Fibroblast of lung (primary cell): Measurements from ENCODE around the gene SLC39A1. TPM values are rescaled to one million over a fixed set of nuclear protein-coding genes. Genes with fewer than 3 reads are reported as not detected.

Source experiments
- DNase-seq, 2 donors: peaks; one replicate each; pipeline versions ENCODE4 v3.0.0 to v3.0.0-alpha.2; 2010; ENCODE audit warnings: low read depth in 2 of 2
- H2AFZ ChIP-seq: 2 replicates; pipeline ENCODE4 v1.5.1; 2012; ENCODE audit warnings: low read length, control low read depth, inconsistent platforms
- H3K27ac ChIP-seq: 2 replicates; pipeline ENCODE4 v1.5.1; 2011; ENCODE audit warnings: low read length, control low read depth; ENCODE audit not compliant: insufficient read depth
- H3K27me3 ChIP-seq: 2 replicates; pipeline ENCODE4 v1.5.1; 2011; ENCODE audit warnings: mild to moderate bottlenecking, low read length; ENCODE audit not compliant: control insufficient read depth, insufficient read depth
- H3K36me3 ChIP-seq: 2 replicates; pipeline ENCODE4 v1.5.1; 2011; ENCODE audit warnings: low read length; ENCODE audit not compliant: control insufficient read depth, insufficient read depth
- H3K4me1 ChIP-seq: 2 replicates; pipeline ENCODE4 v1.5.1; 2011; ENCODE audit warnings: low read length; ENCODE audit not compliant: control insufficient read depth, insufficient read depth; ENCODE audit errors: extremely low read depth
- H3K4me2 ChIP-seq: 2 replicates; pipeline ENCODE4 v1.5.1; 2011; ENCODE audit warnings: low read length, control low read depth; ENCODE audit not compliant: insufficient read depth; ENCODE audit errors: extremely low read depth
- H3K4me3 ChIP-seq, 4 experiments: fragments of 200-600 bp in 1 of 4; sonication (generic) in 1 of 4; replicated peaks in 1 of 4; 2 replicates each; pipeline ENCODE4 v1.5.1; 2011 to 2016; ENCODE audit warnings: low read length in 4 of 4, low read depth in 3 of 4, mild to moderate bottlenecking in 3 of 4, control low read depth in 2 of 4, inconsistent platforms in 1 of 4, mixed read lengths in 1 of 4; ENCODE audit not compliant: insufficient read depth in 1 of 4; ENCODE audit errors: control extremely low read depth in 1 of 4
- H3K79me2 ChIP-seq: 2 replicates; pipeline ENCODE4 v1.5.1; 2012; ENCODE audit warnings: mild to moderate bottlenecking, low read length, inconsistent platforms; ENCODE audit not compliant: control insufficient read depth, insufficient read depth
- H3K9ac ChIP-seq: 2 replicates; pipeline ENCODE4 v1.5.1; 2011; ENCODE audit warnings: mild to moderate bottlenecking, low read length, control low read depth; ENCODE audit not compliant: insufficient read depth
- H3K9me3 ChIP-seq: 2 replicates; pipeline ENCODE4 v1.5.1; 2012; ENCODE audit warnings: low read depth, low read length; ENCODE audit not compliant: control insufficient read depth, insufficient read depth
- H4K20me1 ChIP-seq: 2 replicates; pipeline ENCODE4 v1.5.1; 2011; ENCODE audit warnings: low read length; ENCODE audit not compliant: control insufficient read depth, insufficient read depth; ENCODE audit errors: extremely low read depth
- CTCF ChIP-seq, 2 donors: IDR thresholded peaks in 1 of 2; conservative IDR thresholded peaks in 1 of 2; 1 replicate in 1 of 2; 2 replicates in 1 of 2; pipeline ENCODE4 v1.5.1; 2011 to 2012; ENCODE audit warnings: low read length in 2 of 2, control low read depth in 1 of 2, inconsistent platforms in 1 of 2, low read depth in 1 of 2, mild to moderate bottlenecking in 1 of 2
- EZH2 ChIP-seq: IDR thresholded peaks from 2 replicates; pipeline ENCODE4 v1.5.1; 2012; ENCODE audit warnings: low read length, control low read depth, mild to moderate bottlenecking; ENCODE audit errors: missing control alignments
- polyA plus RNA-seq, 2 donors: library from polyadenylated mRNA; depleted of rRNA in 1 of 2; stranded (reverse) in 1 of 2; unstranded in 1 of 2; fragments of >200 nt; gene quantifications; 2 replicates each; pipeline ENCODE4 v1.2.1, GENCODE V29; 2011 to 2012; ENCODE audit warnings: missing spikeins in 1 of 2
- total RNA-seq: library from RNA; depleted of rRNA; stranded (reverse); fragments of >200 nt; gene quantifications from 2 replicates; pipeline ENCODE4 v1.2.1, GENCODE V29; 2014

SLC39A1 gene
- total and polyA plus RNA-seq, 2 donors (not counting 1 experiment from before 2014, with no cell fraction given) = 94.4 to 119 TPM

- H3K4me3 ChIP-seq = peak overlapping the region in 1 of 4 experiments; percentile 90
- no peaks in the 10 kb centered on the region for H3K9me3 ChIP-seq
- no peaks in the 10 kb centered on the region for H3K27me3 ChIP-seq
- no peaks in the 10 kb centered on the region for H3K79me2 ChIP-seq
- H3K4me2 ChIP-seq = no peak overlapping the region
- no peak overlapping the region for H3K9ac ChIP-seq
- H2AFZ ChIP-seq = no peak overlapping the region
- TF ChIP-seq CTCF (conservative IDR thresholded peaks at IDR 0.05 in 1 of 2, IDR thresholded peaks at IDR 0.05 in 1 of 2; ENCODE audit: low read depth in 1 of 2, low read length in 2 of 2) = no peak
- TF ChIP-seq EZH2 = no peak
- peaks cover 6% of the 10 kb centered on the region for H3K4me1 ChIP-seq
- H4K20me1 ChIP-seq = no peaks in the 10 kb centered on the region
- peaks cover 7% of the 10 kb centered on the region for H3K36me3 ChIP-seq
- DNase-seq = no peak
- H3K27ac ChIP-seq = no peak overlapping the region
Observed at GRCh38 chr1:153968972-153969371, 5.6 kb upstream of the SLC39A1 start.

GRCh38 chr1:153968408-153968807 is 5.1 kb upstream of the SLC39A1 start:
- no peaks in the 10 kb centered on the region for H3K27me3 ChIP-seq
- TF ChIP-seq EZH2 (no peak), CTCF (conservative IDR thresholded peaks at IDR 0.05 in 1 of 2, IDR thresholded peaks at IDR 0.05 in 1 of 2; ENCODE audit: low read depth in 1 of 2, low read length in 2 of 2) (no peak)
- no peak overlapping the region for H3K27ac ChIP-seq
- DNase-seq = no peak
- peak overlapping the region; percentile 69 for H2AFZ ChIP-seq
- no peaks in the 10 kb centered on the region for H3K79me2 ChIP-seq
- H3K36me3 ChIP-seq = peaks cover 2% of the 10 kb centered on the region
- no peaks in the 10 kb centered on the region for H3K9me3 ChIP-seq
- H4K20me1 ChIP-seq = no peaks in the 10 kb centered on the region
- H3K4me3 ChIP-seq = peak overlapping the region; percentile 62 to 90 (median 81)
- H3K9ac ChIP-seq = no peak overlapping the region
- H3K4me2 ChIP-seq = peak overlapping the region; percentile 99
- H3K4me1 ChIP-seq = peaks cover 9% of the 10 kb centered on the region

- no peaks in the 10 kb centered on the region for H4K20me1 ChIP-seq
- H3K4me3 ChIP-seq = peak overlapping the region; percentile 62 to 90 (median 81)
- H3K36me3 ChIP-seq = peaks cover 2% of the 10 kb centered on the region
- peaks cover 1% of the 10 kb centered on the region for H3K79me2 ChIP-seq
- TF ChIP-seq CTCF (conservative IDR thresholded peaks at IDR 0.05 in 1 of 2, IDR thresholded peaks at IDR 0.05 in 1 of 2; ENCODE audit: low read depth in 1 of 2, low read length in 2 of 2) (no peak), EZH2 (no peak)
- no peaks in the 10 kb centered on the region for H3K27me3 ChIP-seq
- H2AFZ ChIP-seq = peak overlapping the region; percentile 92
- no peak for DNase-seq
- H3K9ac ChIP-seq = no peak overlapping the region
- no peak overlapping the region for H3K27ac ChIP-seq
- peak overlapping the region; percentile 99 for H3K4me2 ChIP-seq
- peaks cover 9% of the 10 kb centered on the region for H3K4me1 ChIP-seq
- H3K9me3 ChIP-seq = no peaks in the 10 kb centered on the region
Observed at GRCh38 chr1:153968000-153968363, 4.6 kb upstream of the SLC39A1 start.
